ENCODE data around the gene SPRED3. TPM values are rescaled to one million over a fixed set of nuclear protein-coding genes. Genes with fewer than 3 reads are reported as not detected.

Gene SPRED3
- total and polyA plus RNA-seq, 2 of the 8 experiments (the other 6 are each of a cell fraction or from before 2014, with no cell fraction given) = 8.1 to 10.3 TPM

- TF ChIP-seq CHD2 (IDR thresholded peaks at IDR 0.05; ENCODE audit: low read length) = 0 out of 2 replicates have a peak, but pooled peaks have one; percentile 21
- peak; percentile 24 to 68; a peak in 1 of 4 replicates for TF ChIP-seq SIN3A (conservative IDR thresholded peaks at IDR 0.05 in 1 of 2, IDR thresholded peaks at IDR 0.05 in 1 of 2; ENCODE audit: low read depth in 1 of 2, low read length in 2 of 2)
- 0 out of 2 replicates have a peak, but pooled peaks have one; percentile 17 for TF ChIP-seq CREB1 (IDR thresholded peaks at IDR 0.05)
- TF ChIP-seq EGR1 (IDR thresholded peaks at IDR 0.05; ENCODE audit: borderline replicate concordance, low read depth, low read length) = no peak
- peak; percentile 46; the same call in 1 of the 2 replicates for TF ChIP-seq POLR2AphosphoS5 (IDR thresholded peaks at IDR 0.05; ENCODE audit: low read depth, low read length)
- TF ChIP-seq HDAC6 (IDR thresholded peaks at IDR 0.05; ENCODE audit: low read depth, low read length) = no peak
- TF ChIP-seq NANOG (IDR thresholded peaks at IDR 0.05; ENCODE audit: insufficient read depth, low read depth, low read length, poor library complexity, severe bottlenecking) = peak; percentile 24
- no peak; a peak in 1 of 4 replicates for TF ChIP-seq RAD21 (IDR thresholded peaks at IDR 0.05 in 1 of 2, conservative IDR thresholded peaks at IDR 0.05 in 1 of 2; ENCODE audit: low read depth in 2 of 2, low read length in 2 of 2)
These were observed 44.8 kb downstream of the SPRED3 start, which contains the start of gene RYR1 (continued) for GRCh38 chr19:38433268-38433733.
